KMS-11 (cell line): ENCODE data around the gene TRERF1.

Source experiments
- H2AFZ ChIP-seq: fragments of 200-600 bp; sonication (generic); 2 replicates; pipeline ENCODE4 v1.6.1; 2016; ENCODE audit warnings: antibody characterized with exemption, mixed run types, low read depth
- H3K27ac ChIP-seq: fragments of 200-600 bp; sonication (generic); 2 replicates; pipeline ENCODE4 v1.6.1; 2016; ENCODE audit warnings: mild to moderate bottlenecking, mixed run types
- H3K27me3 ChIP-seq: fragments of 200-600 bp; sonication (generic); 2 replicates; pipeline ENCODE4 v1.6.1; 2017; ENCODE audit warnings: mild to moderate bottlenecking, low read depth, mixed run types, moderate library complexity; ENCODE audit not compliant: insufficient read depth
- H3K36me3 ChIP-seq: fragments of 200-600 bp; sonication (generic); 2 replicates; pipeline ENCODE4 v1.6.1; 2017; ENCODE audit warnings: mild to moderate bottlenecking, mixed run types; ENCODE audit not compliant: insufficient read depth
- H3K4me1 ChIP-seq: fragments of 200-600 bp; sonication (generic); 2 replicates; pipeline ENCODE4 v1.6.1; 2016; ENCODE audit warnings: mild to moderate bottlenecking, low read depth, mixed run types; ENCODE audit not compliant: poor library complexity, severe bottlenecking
- H3K4me2 ChIP-seq: fragments of 200-600 bp; sonication (generic); 2 replicates; pipeline ENCODE4 v1.7.0; 2016; ENCODE audit warnings: mild to moderate bottlenecking, mixed run types
- H3K4me3 ChIP-seq: fragments of 200-600 bp; sonication (generic); IDR thresholded peaks from 2 replicates; pipeline ENCODE4 v1.6.1; 2017; ENCODE audit warnings: low read depth, low read length, mixed read lengths; ENCODE audit not compliant: insufficient read depth
- H3K79me2 ChIP-seq: fragments of 200-600 bp; sonication (generic); 2 replicates; pipeline ENCODE4 v1.6.1; 2016; ENCODE audit warnings: low read depth, mixed run types; ENCODE audit not compliant: insufficient read depth
- H3K9ac ChIP-seq: fragments of 200-600 bp; sonication (generic); 2 replicates; pipeline ENCODE4 v1.6.1; 2016; ENCODE audit warnings: mild to moderate bottlenecking, mixed run types
- H4K20me1 ChIP-seq: fragments of 200-600 bp; sonication (generic); 2 replicates; pipeline ENCODE4 v1.6.1; 2016; ENCODE audit warnings: mild to moderate bottlenecking, mixed run types; ENCODE audit not compliant: insufficient read depth
- TF ChIP-seq, protein P1 (sequence below): fragments of 200-600 bp; sonication (generic); conservative IDR thresholded peaks from 2 replicates; pipeline ENCODE4 v1.6.1; 2017; ENCODE audit warnings: low read depth, mild to moderate bottlenecking, antibody characterized with exemption, low read length, moderate library complexity, mixed read lengths

The TRERF1 gene

DNA sequence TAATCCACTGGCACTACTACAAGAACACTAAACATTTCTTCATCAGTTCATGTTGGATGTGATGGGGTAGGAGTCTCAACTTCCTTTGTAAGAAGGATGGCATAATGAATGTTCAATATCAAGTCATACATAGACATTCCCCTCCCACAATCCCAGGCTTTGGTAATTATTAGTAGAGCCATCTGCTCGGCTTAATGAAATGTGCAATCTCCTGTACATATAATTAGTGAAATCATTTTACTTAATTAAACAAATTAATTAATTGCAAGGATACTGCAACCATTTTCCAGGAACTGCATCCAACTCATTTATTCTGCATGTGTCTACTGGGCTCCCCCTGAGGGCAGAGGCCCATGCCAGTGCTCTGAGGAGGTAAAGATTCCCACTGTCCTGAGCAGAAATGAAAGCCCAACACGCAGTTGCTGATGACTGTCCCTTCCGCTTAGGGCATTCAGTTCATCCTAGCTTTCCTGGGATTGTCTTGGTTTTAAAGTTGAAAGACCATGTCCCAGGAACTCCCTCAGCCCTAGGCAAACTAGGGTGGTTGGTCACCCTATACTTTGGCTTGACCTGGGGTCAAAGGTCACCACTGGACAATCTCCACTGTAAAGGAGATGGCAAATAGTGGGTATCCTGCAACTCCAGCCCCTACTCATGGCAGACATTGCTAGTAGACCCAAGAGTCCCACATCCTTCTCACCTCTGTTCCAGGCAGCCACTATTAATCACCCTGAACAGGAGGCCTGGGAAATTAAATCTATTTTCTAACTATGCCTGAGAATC lies 109.8 kb downstream of the TRERF1 start:
- TF ChIP-seq, protein P1, sequence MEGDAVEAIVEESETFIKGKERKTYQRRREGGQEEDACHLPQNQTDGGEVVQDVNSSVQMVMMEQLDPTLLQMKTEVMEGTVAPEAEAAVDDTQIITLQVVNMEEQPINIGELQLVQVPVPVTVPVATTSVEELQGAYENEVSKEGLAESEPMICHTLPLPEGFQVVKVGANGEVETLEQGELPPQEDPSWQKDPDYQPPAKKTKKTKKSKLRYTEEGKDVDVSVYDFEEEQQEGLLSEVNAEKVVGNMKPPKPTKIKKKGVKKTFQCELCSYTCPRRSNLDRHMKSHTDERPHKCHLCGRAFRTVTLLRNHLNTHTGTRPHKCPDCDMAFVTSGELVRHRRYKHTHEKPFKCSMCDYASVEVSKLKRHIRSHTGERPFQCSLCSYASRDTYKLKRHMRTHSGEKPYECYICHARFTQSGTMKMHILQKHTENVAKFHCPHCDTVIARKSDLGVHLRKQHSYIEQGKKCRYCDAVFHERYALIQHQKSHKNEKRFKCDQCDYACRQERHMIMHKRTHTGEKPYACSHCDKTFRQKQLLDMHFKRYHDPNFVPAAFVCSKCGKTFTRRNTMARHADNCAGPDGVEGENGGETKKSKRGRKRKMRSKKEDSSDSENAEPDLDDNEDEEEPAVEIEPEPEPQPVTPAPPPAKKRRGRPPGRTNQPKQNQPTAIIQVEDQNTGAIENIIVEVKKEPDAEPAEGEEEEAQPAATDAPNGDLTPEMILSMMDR = no peak
- H3K27me3 ChIP-seq = no peaks in the 10 kb centered on the region
- no peak overlapping the region for H3K27ac ChIP-seq
- no peaks in the 10 kb centered on the region for H3K79me2 ChIP-seq
- no peaks in the 10 kb centered on the region for H3K4me1 ChIP-seq
- H4K20me1 ChIP-seq = no peaks in the 10 kb centered on the region
- H3K36me3 ChIP-seq = no peaks in the 10 kb centered on the region
- no peak overlapping the region for H3K9ac ChIP-seq
- H3K4me2 ChIP-seq = no peak overlapping the region
- H3K4me3 ChIP-seq = no peak overlapping the region
- no peak overlapping the region for H2AFZ ChIP-seq

DNA sequence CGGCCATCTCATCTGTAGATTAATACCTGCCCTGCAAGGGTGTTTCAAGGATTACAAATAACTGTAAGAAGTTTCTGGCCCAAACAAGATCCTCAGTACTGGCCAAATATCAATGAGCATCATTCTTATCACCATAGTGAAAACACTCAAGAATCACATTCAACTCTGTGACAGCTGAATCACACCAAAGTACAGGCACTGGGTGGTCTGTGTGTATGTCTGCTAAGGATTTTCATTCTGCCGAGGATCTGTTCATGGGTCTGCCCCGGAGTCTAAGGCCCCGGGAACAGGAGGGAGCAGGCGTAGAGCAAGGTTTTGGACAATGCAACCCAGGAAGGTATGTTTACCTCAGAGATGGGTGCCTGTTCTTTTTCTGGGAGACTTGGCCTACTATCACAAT lies 110.5 kb downstream of the TRERF1 start:
- TF ChIP-seq, protein P1 = no peak
- H3K9ac ChIP-seq = no peak overlapping the region
- no peaks in the 10 kb centered on the region for H4K20me1 ChIP-seq
- no peaks in the 10 kb centered on the region for H3K79me2 ChIP-seq
- H3K27me3 ChIP-seq = no peaks in the 10 kb centered on the region
- no peak overlapping the region for H3K4me2 ChIP-seq
- no peak overlapping the region for H2AFZ ChIP-seq
- H3K36me3 ChIP-seq = no peaks in the 10 kb centered on the region
- no peak overlapping the region for H3K27ac ChIP-seq
- no peaks in the 10 kb centered on the region for H3K4me1 ChIP-seq
- no peak overlapping the region for H3K4me3 ChIP-seq

DNA sequence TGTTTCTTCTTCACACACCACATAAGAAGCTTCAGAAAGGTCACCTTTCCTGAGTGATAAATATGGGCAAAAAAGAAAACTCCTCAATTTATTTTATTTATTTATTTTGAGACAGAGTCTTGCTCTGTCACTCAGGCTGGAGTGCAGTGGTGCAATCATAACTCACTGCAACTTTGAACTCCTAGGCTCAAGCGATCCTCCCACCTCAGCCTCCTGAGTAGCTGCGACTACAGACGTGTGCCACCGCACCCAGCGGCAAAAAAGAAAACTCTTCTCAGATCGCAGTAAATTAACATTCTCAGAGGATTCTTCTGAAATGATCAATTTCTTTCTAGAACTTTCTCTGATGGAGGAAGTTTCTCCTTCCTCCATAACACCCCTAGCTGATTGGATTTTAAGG lies 111.2 kb downstream of the TRERF1 start:
- TF ChIP-seq, protein P1 = no peak
- Histone ChIP-seq H2AFZ (no peak overlapping the region), H3K27ac (no peak overlapping the region), H3K79me2 (no peaks in the 10 kb centered on the region), H3K27me3 (no peaks in the 10 kb centered on the region), H3K36me3 (no peaks in the 10 kb centered on the region), H3K4me3 (no peak overlapping the region), H3K4me2 (no peak overlapping the region), H3K9ac (no peak overlapping the region), H4K20me1 (no peaks in the 10 kb centered on the region), H3K4me1 (no peaks in the 10 kb centered on the region)

DNA sequence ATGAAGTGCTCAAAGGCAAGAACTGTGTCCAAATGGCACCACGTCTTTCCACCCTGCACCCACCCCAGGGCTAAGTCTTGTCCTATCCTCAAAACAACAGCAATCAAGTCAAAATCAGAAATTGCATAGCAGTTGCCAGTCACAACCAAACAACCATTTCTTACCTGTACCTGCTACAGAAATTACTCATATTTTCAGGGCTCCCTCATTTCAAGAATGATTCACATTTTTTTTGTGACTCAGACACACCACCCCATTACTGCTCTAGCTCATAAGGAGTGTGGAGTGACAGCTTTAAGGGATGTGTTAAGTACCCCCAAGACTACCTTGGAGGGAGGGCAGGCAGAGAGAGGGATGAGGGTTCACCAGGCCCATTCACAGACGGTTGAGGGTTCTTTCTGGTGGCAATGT lies 111.7 kb downstream of the TRERF1 start:
- H3K9ac ChIP-seq = no peak overlapping the region
- H3K4me2 ChIP-seq = no peak overlapping the region
- H3K27me3 ChIP-seq = no peaks in the 10 kb centered on the region
- H4K20me1 ChIP-seq = no peaks in the 10 kb centered on the region
- H2AFZ ChIP-seq = no peak overlapping the region
- H3K4me1 ChIP-seq = no peaks in the 10 kb centered on the region
- no peak overlapping the region for H3K4me3 ChIP-seq
- no peak overlapping the region for H3K27ac ChIP-seq
- H3K36me3 ChIP-seq = no peaks in the 10 kb centered on the region
- TF ChIP-seq, protein P1 = no peak
- no peaks in the 10 kb centered on the region for H3K79me2 ChIP-seq
